Naive thymus-derived CD8-positive, alpha-beta T cell (primary cell): ENCODE measurements around the gene FBXO8. TPM values are rescaled to one million over a fixed set of nuclear protein-coding genes. Genes with fewer than 3 reads are reported as not detected.

ENCODE experiments used
- ATAC-seq, 2 donors: fragments of 150-1000 bp; cut with Tn5 transposase in 1 of 2; sonication (Bioruptor Pico), chemical (Tn5 transposase) in 1 of 2; 1 replicate in 1 of 2; 2 replicates in 1 of 2; pipeline ENCODE4 v1.10.0; 2021; ENCODE audit warnings: mild to moderate bottlenecking in 2 of 2, moderate library complexity in 2 of 2
- POLR2A ChIA-PET: fragments of 350-600 bp; sonication (Branson Sonifier 250); formaldehyde crosslinking; loops from one replicate; lab custom pipeline; 2021; ENCODE audit warnings: antibody characterized with exemption; lab: Charles Lee
- DNase-seq, 10 donors: peaks; one replicate each; pipeline versions ENCODE4 v3.0.0 to v3.0.0-alpha.2; 2020 to 2022
- H3K27ac Mint-ChIP-seq, 10 donors: one replicate each; pipeline ENCODE4 v1.8.0; 2020 to 2022; ENCODE audit warnings: mild to moderate bottlenecking in 10 of 10, mixed read lengths in 10 of 10, moderate library complexity in 4 of 10, inconsistent platforms in 1 of 10
- H3K27me3 Mint-ChIP-seq, 5 donors: one replicate each; pipeline ENCODE4 v1.8.0; 2021 to 2022; ENCODE audit warnings: mixed read lengths in 5 of 5
- H3K36me3 Mint-ChIP-seq, 3 donors: one replicate each; pipeline ENCODE4 v1.8.0; 2020 to 2022; ENCODE audit warnings: mixed read lengths in 3 of 3, mild to moderate bottlenecking in 2 of 3, inconsistent platforms in 1 of 3
- H3K4me1 Mint-ChIP-seq, 4 donors: one replicate each; pipeline ENCODE4 v1.8.0; 2021 to 2022; ENCODE audit warnings: mixed read lengths in 4 of 4
- H3K4me3 Mint-ChIP-seq, 10 donors: one replicate each; pipeline ENCODE4 v1.8.0; 2020 to 2022; ENCODE audit warnings: mild to moderate bottlenecking in 10 of 10, mixed read lengths in 10 of 10, moderate library complexity in 6 of 10, inconsistent platforms in 1 of 10
- H3K9me3 Mint-ChIP-seq, 9 donors: one replicate each; pipeline ENCODE4 v1.8.0; 2020 to 2022; ENCODE audit warnings: mixed read lengths in 9 of 9, mild to moderate bottlenecking in 3 of 9, inconsistent platforms in 1 of 9, moderate library complexity in 1 of 9
- polyA plus RNA-seq, 3 donors: library from polyadenylated mRNA; unstranded; fragments of 300-500 nt; fragmentation: Illumina TruSeq; gene quantifications; one replicate each; pipeline ENCODE4 v1.2.3, GENCODE V29; 2021
- total RNA-seq, 8 experiments: library from RNA in 2 of 8; stranded (reverse) in 2 of 8; gene quantifications; one replicate each; pipeline ENCODE4 v1.2.3 and lab custom pipeline; 2021 to 2026

FBXO8 gene
- total and polyA plus RNA-seq, 5 experiments from 2014 or later: 11.0 to 25.4 (median 15.4) TPM

DNA sequence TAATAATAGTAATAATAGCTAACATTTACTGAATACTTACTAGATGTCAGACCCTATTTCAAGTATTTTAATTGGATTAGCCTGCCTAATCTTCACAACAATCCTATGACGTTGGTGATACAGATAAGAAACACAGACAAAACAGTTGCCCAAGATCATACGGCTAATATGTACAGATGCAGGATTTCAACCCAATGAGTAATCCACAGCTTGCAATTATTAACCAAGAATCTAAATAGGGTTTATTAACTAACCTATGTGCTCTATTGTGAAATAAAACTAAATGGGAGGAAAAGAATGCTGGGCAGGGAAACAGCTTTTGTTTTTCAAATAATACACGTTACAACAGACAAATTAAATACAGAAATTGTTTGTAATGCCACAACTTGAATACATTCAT is 23.4 kb downstream of the FBXO8 start:
- POLR2A ChIA-PET: no interaction called here
- DNase-seq: no peak
- ATAC-seq: no peak
- H3K9me3 Mint-ChIP-seq: no peaks in the 10 kb centered on the region
- no peak overlapping the region for H3K4me3 Mint-ChIP-seq
- H3K4me1 Mint-ChIP-seq: peaks cover 0 to 17% (median 8%) of the 10 kb centered on the region in 4 donors
- no peak overlapping the region for H3K27ac Mint-ChIP-seq
- peaks cover 0 to 53% (median 6%) of the 10 kb centered on the region in 3 donors for H3K36me3 Mint-ChIP-seq
- no peaks in the 10 kb centered on the region for H3K27me3 Mint-ChIP-seq

DNA sequence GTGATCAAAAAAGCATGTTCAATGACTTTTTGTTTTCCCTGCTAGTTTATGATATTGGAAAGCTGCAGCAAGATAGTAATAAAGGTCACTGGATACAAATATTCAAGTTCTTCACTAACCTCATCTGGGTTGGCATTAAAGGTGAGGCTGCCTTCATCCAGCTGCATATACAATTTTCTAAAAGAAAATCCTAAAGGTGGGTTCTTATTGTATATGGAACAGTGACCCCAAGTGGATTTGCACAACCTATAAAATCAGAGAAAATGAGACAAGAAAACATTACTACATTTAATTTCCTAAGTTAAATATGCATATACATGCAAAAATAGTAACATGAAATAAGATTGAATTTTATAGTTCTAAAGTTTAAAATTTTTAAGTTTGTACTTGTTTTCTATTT is 23.9 kb downstream of the FBXO8 start:
- H3K36me3 Mint-ChIP-seq: peaks cover 0 to 58% (median 6%) of the 10 kb centered on the region in 3 donors
- no peak overlapping the region for H3K27ac Mint-ChIP-seq
- H3K4me3 Mint-ChIP-seq: no peak overlapping the region
- DNase-seq (no peak), ATAC-seq (no peak)
- POLR2A ChIA-PET: no interaction called here
- H3K9me3 Mint-ChIP-seq: no peaks in the 10 kb centered on the region
- H3K4me1 Mint-ChIP-seq: peaks cover 0 to 14% (median 6%) of the 10 kb centered on the region in 4 donors
- H3K27me3 Mint-ChIP-seq: no peaks in the 10 kb centered on the region

- Mint-ChIP-seq H3K4me1 (peaks cover 8 to 13% (median 11%) of the 10 kb centered on the region in 4 donors), H3K9me3 (no peaks in the 10 kb centered on the region), H3K27ac (no peak overlapping the region), H3K4me3 (no peak overlapping the region), H3K27me3 (no peaks in the 10 kb centered on the region), H3K36me3 (peaks cover 0 to 52% (median 2%) of the 10 kb centered on the region in 3 donors)
- POLR2A ChIA-PET: no interaction called here
- DNase-seq (no peak), ATAC-seq (no peak)
These were observed 27.2 kb downstream of the FBXO8 start for GRCh38 chr4:174256277-174256713.

GRCh38 chr4:174255786-174256185 is 27.7 kb downstream of the FBXO8 start:
- H3K27ac Mint-ChIP-seq: no peak overlapping the region
- no peaks in the 10 kb centered on the region for H3K27me3 Mint-ChIP-seq
- no peaks in the 10 kb centered on the region for H3K9me3 Mint-ChIP-seq
- no peak overlapping the region for H3K4me3 Mint-ChIP-seq
- POLR2A ChIA-PET: no interaction called here
- peaks cover 0 to 51% (median 2%) of the 10 kb centered on the region in 3 donors for H3K36me3 Mint-ChIP-seq
- peaks cover 8 to 13% (median 11%) of the 10 kb centered on the region in 4 donors for H3K4me1 Mint-ChIP-seq
- no peak for DNase-seq
- no peak for ATAC-seq

- no peaks in the 10 kb centered on the region for H3K9me3 Mint-ChIP-seq
- POLR2A ChIA-PET: no interaction called here
- no peak overlapping the region for H3K27ac Mint-ChIP-seq
- H3K27me3 Mint-ChIP-seq: no peaks in the 10 kb centered on the region
- H3K36me3 Mint-ChIP-seq: peaks cover 0 to 52% (median 6%) of the 10 kb centered on the region in 3 donors
- H3K4me1 Mint-ChIP-seq: peaks cover 8 to 13% (median 11%) of the 10 kb centered on the region in 4 donors
- DNase-seq: no peak
- ATAC-seq: no peak
- no peak overlapping the region for H3K4me3 Mint-ChIP-seq
These were observed 28.1 kb downstream of the FBXO8 start for GRCh38 chr4:174255374-174255773.

- peaks cover 8 to 12% (median 10%) of the 10 kb centered on the region in 4 donors for H3K4me1 Mint-ChIP-seq
- POLR2A ChIA-PET: no interaction called here
- peaks cover 0 to 50% (median 6%) of the 10 kb centered on the region in 3 donors for H3K36me3 Mint-ChIP-seq
- no peak for ATAC-seq
- no peak overlapping the region for H3K4me3 Mint-ChIP-seq
- H3K27me3 Mint-ChIP-seq: no peaks in the 10 kb centered on the region
- no peak for DNase-seq
- H3K27ac Mint-ChIP-seq: no peak overlapping the region
- H3K9me3 Mint-ChIP-seq: no peaks in the 10 kb centered on the region
These were observed 28.9 kb downstream of the FBXO8 start for GRCh38 chr4:174254613-174255012.

GRCh38 chr4:174252412-174252811 is 31.1 kb downstream of the FBXO8 start:
- DNase-seq: no peak

DNA sequence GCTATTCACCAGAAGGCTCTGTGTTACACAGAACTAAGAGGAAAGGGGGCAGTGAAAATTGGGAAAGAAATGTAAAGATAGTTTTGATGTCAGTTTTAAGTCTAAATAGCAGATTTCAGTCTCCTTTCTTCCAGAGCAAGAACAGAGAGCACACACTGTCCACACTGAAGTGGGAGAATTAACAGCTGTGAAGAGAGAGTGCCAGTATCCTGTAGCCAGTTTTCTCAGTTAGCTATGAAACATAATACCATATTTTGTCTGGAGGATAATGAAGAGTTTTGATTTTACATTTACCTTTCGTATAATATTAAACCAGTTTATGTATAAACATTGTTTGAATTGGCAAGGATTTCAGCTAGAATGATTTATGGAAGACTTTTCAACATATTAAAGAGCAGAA is 35.1 kb downstream of the FBXO8 start:
- no peak overlapping the region for H3K27ac Mint-ChIP-seq

More at GRCh38 chr4:174252412-174252811, 31.1 kb downstream of the FBXO8 start:
- Mint-ChIP-seq H3K4me3 (no peak overlapping the region), H3K27me3 (no peaks in the 10 kb centered on the region), H3K4me1 (peaks cover 9 to 12% (median 10%) of the 10 kb centered on the region in 4 donors), H3K27ac (no peak overlapping the region), H3K36me3 (peaks cover 0 to 41% (median 6%) of the 10 kb centered on the region in 3 donors), H3K9me3 (no peaks in the 10 kb centered on the region)
- no peak for ATAC-seq
- POLR2A ChIA-PET: no interaction called here

DNA sequence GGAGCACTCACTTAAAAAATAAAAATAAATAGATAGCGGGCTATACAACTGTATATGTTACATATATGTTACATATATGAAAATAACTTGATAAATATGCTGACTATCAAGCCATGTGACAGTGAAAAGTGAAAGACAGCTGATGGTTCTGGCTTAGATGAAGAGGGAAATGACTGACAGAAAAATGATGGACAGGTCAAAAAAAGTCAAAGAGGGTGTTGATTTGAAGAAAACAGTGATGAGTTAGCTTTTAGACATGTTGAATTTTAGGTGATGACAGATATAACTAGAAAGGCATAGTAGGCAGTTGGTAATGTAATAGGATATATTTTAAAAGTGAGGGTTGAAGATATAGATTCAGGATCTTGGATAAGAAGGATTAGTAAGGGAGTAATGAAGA is 37.8 kb downstream of the FBXO8 start:
- no peaks in the 10 kb centered on the region for H3K27me3 Mint-ChIP-seq
- POLR2A ChIA-PET: no interaction called here
- peak overlapping the region in 3 of 10 donors; percentile 14 to 56 (median 39) for H3K27ac Mint-ChIP-seq
- no peak for ATAC-seq
- H3K4me1 Mint-ChIP-seq: peaks cover 0 to 2% (median 0%) of the 10 kb centered on the region in 4 donors
- no peak for DNase-seq
- peaks cover 0 to 28% (median 6%) of the 10 kb centered on the region in 3 donors for H3K36me3 Mint-ChIP-seq
- H3K4me3 Mint-ChIP-seq: no peak overlapping the region
- H3K9me3 Mint-ChIP-seq: no peaks in the 10 kb centered on the region

More for the DNA sequence above, 35.1 kb downstream of the FBXO8 start:
- Mint-ChIP-seq H3K4me3 (no peak overlapping the region), H3K36me3 (peaks cover 0 to 22% (median 3%) of the 10 kb centered on the region in 3 donors), H3K9me3 (no peaks in the 10 kb centered on the region), H3K4me1 (peaks cover 2 to 5% (median 4%) of the 10 kb centered on the region in 4 donors), H3K27me3 (no peaks in the 10 kb centered on the region)
- no peak for ATAC-seq
- POLR2A ChIA-PET: no interaction called here
- DNase-seq: no peak

- no peaks in the 10 kb centered on the region for H3K9me3 Mint-ChIP-seq
These were observed 39.0 kb downstream of the FBXO8 start for GRCh38 chr4:174244441-174244840.

GRCh38 chr4:174241162-174241561 is 42.3 kb downstream of the FBXO8 start:
- Mint-ChIP-seq H3K4me1 (no peaks in the 10 kb centered on the region), H3K27ac (no peak overlapping the region), H3K4me3 (no peak overlapping the region), H3K36me3 (peaks cover 0 to 48% (median 9%) of the 10 kb centered on the region in 3 donors), H3K9me3 (no peaks in the 10 kb centered on the region), H3K27me3 (no peaks in the 10 kb centered on the region)
- DNase-seq (no peak), ATAC-seq (no peak)
- POLR2A ChIA-PET: no interaction called here

More at GRCh38 chr4:174244441-174244840, 39.0 kb downstream of the FBXO8 start:
- POLR2A ChIA-PET: no interaction called here
- no peaks in the 10 kb centered on the region for H3K27me3 Mint-ChIP-seq
- H3K4me1 Mint-ChIP-seq: peaks cover 0 to 2% (median 0%) of the 10 kb centered on the region in 4 donors
- no peak for DNase-seq
- no peak overlapping the region for H3K4me3 Mint-ChIP-seq
- no peak overlapping the region for H3K27ac Mint-ChIP-seq
- peaks cover 0 to 34% (median 5%) of the 10 kb centered on the region in 3 donors for H3K36me3 Mint-ChIP-seq
- ATAC-seq: no peak

DNA sequence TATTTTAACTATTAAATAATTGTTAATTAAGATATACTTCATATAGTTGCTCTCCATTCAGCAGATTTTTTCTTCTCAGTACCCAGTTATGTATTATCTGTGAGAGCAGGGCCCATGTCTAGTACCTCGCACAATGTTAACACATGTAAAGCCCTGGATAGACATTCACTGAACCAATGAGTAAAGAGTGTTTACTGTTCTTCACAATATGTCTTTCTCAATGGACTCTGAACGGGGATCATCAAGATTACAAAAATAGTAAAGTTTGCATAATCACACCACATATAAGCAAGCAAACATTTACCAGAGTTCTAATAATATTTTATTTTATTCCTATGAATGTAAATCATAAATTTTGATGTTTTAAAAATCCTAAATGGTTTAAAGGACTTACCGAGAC is 47.1 kb downstream of the FBXO8 start:
- POLR2A ChIA-PET: no interaction called here
- H3K27ac Mint-ChIP-seq: no peak overlapping the region
- DNase-seq: no peak

GRCh38 chr4:174230680-174231079 is 52.8 kb downstream of the FBXO8 start:
- H3K27ac Mint-ChIP-seq: no peak overlapping the region
- peaks cover under 1 to 7% (median 3%) of the 10 kb centered on the region in 3 donors for H3K36me3 Mint-ChIP-seq
- no peak for ATAC-seq
- peaks cover 0 to 12% (median 3%) of the 10 kb centered on the region in 5 donors for H3K27me3 Mint-ChIP-seq
- DNase-seq: no peak
- H3K4me3 Mint-ChIP-seq: no peak overlapping the region
- H3K4me1 Mint-ChIP-seq: no peaks in the 10 kb centered on the region
- POLR2A ChIA-PET: no interaction called here
- H3K9me3 Mint-ChIP-seq: no peaks in the 10 kb centered on the region

More for the DNA sequence above, 47.1 kb downstream of the FBXO8 start:
- Mint-ChIP-seq H3K27me3 (no peaks in the 10 kb centered on the region), H3K4me1 (no peaks in the 10 kb centered on the region), H3K4me3 (no peak overlapping the region), H3K36me3 (peaks cover 4 to 55% (median 15%) of the 10 kb centered on the region in 3 donors), H3K9me3 (no peaks in the 10 kb centered on the region)
- ATAC-seq: no peak

DNA sequence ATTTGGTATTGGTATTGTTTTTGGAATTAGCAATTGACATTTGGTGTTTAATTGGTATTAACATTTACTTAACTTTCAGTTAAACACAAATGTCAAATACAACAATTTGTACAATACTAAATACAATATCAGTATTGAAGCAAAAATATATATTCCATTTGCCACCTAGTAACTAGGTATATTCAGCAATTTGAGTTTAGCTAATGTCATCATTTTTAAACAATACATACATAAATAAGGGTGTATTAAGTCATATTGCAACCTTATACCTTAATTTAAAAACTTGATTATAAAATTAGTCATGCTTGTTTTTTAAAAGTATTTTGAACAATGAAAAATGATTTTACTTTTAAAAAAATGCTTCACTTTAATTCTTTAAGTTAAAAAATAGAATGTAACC is 53.3 kb downstream of the FBXO8 start:
- Mint-ChIP-seq H3K4me3 (no peak overlapping the region), H3K27me3 (peaks cover 5 to 18% (median 8%) of the 10 kb centered on the region in 5 donors), H3K9me3 (no peaks in the 10 kb centered on the region), H3K27ac (no peak overlapping the region), H3K4me1 (no peaks in the 10 kb centered on the region), H3K36me3 (peaks cover 0 to 4% (median 0%) of the 10 kb centered on the region in 3 donors)
- ATAC-seq (no peak), DNase-seq (no peak)
- POLR2A ChIA-PET: no interaction called here
